IPS-NIHi11 (cell line): ENCODE data around the gene RUFY1.

Experiments used
- DNase-seq: peaks from one replicate; pipeline ENCODE4 v3.0.0; 2012; ENCODE audit warnings: mixed read lengths, low spot score

RUFY1 gene

GRCh38 chr5:179606071-179606909, 55.9 kb downstream of the RUFY1 start:
- DNase-seq, result no peak

GRCh38 chr5:179606910-179607159, 56.5 kb downstream of the RUFY1 start:
- DNase-seq, result no peak

GRCh38 chr5:179607160-179607931, 57.0 kb downstream of the RUFY1 start:
- no peak for DNase-seq

- no peak for DNase-seq
Measured at GRCh38 chr5:179608131-179608581, 57.8 kb downstream of the RUFY1 start.

GRCh38 chr5:179609834-179610108, 59.4 kb downstream of the RUFY1 start:
- DNase-seq, result no peak

GRCh38 chr5:179610109-179610902, 60.0 kb downstream of the RUFY1 start:
- no peak for DNase-seq

GRCh38 chr5:179610903-179611265, 60.5 kb downstream of the RUFY1 start:
- no peak for DNase-seq

GRCh38 chr5:179612577-179613459, 62.5 kb downstream of the RUFY1 start:
- no peak for DNase-seq

GRCh38 chr5:179613460-179614071, 63.2 kb downstream of the RUFY1 start:
- DNase-seq, result no peak

GRCh38 chr5:179614745-179615144, 64.4 kb downstream of the RUFY1 start:
- DNase-seq, result no peak

GRCh38 chr5:179615203-179615602, 64.8 kb downstream of the RUFY1 start:
- DNase-seq, result no peak

GRCh38 chr5:179616002-179616594, 65.7 kb downstream of the RUFY1 start:
- no peak for DNase-seq

- no peak for DNase-seq
Measured at GRCh38 chr5:179617930-179618329, 67.6 kb downstream of the RUFY1 start.

- DNase-seq, result no peak
Measured at GRCh38 chr5:179618923-179619554, 68.7 kb downstream of the RUFY1 start.

- no peak for DNase-seq
Measured at GRCh38 chr5:179619776-179620175, 69.4 kb downstream of the RUFY1 start.

GRCh38 chr5:179620293-179620692, 69.9 kb downstream of the RUFY1 start:
- no peak for DNase-seq

GRCh38 chr5:179620703-179621350, 70.5 kb downstream of the RUFY1 start:
- DNase-seq, result no peak

GRCh38 chr5:179621551-179622214, 71.3 kb downstream of the RUFY1 start:
- DNase-seq, result no peak
